ENCODE results near the gene ENAH.
"Not testable (repeated sequence)": the region's sequence is repeated elsewhere in the genome, so short reads cannot be mapped to it uniquely, and the experiment has no call there.

Gene ENAH

GRCh38 chr1:225514671-225515081 is 138.2 kb downstream of the ENAH start:
- Histone ChIP-seq H3K9ac (ENCODE audit: low read depth, low read length, poor library complexity, severe bottlenecking) (no peak overlapping the region), H3K9me3 (ENCODE audit: insufficient read depth, low read depth, low read length) (no peaks in the 10 kb centered on the region), H3K79me2 (ENCODE audit: insufficient read depth, low read length) (no peaks in the 10 kb centered on the region), H2AFZ (ENCODE audit: low read length) (no peak overlapping the region), H3K27me3 (ENCODE audit: insufficient read depth, low read length, poor library complexity, severe bottlenecking) (no peaks in the 10 kb centered on the region), H3F3A (ENCODE audit: low read depth) (no peaks in the 10 kb centered on the region), H3K4me3 (ENCODE audit: low read length, poor library complexity, severe bottlenecking) (no peak overlapping the region), H3K36me3 (ENCODE audit: insufficient read depth, low read length) (peaks cover 25% of the 10 kb centered on the region; the same call in 1 of the 2 replicates), H3K4me2 (ENCODE audit: low read depth, low read length, poor library complexity, severe bottlenecking) (no peak overlapping the region), H3K4me1 (ENCODE audit: insufficient read depth, low read length, poor library complexity, severe bottlenecking) (no peaks in the 10 kb centered on the region), H4K20me1 (ENCODE audit: insufficient read depth, low read length, poor library complexity, severe bottlenecking) (no peaks in the 10 kb centered on the region), H3K9me2 (replicated peaks; ENCODE audit: low read depth, low read length) (no peaks in the 10 kb centered on the region)
- no peak for TF ChIP-seq EZH2phosphoT487 (IDR thresholded peaks at IDR 0.05; ENCODE audit: borderline replicate concordance)
- TF ChIP-seq CTCF (conservative IDR thresholded peaks at IDR 0.05; ENCODE audit: low read length): no peak

GRCh38 chr1:225513576-225513975 is 139.3 kb downstream of the ENAH start:
- not testable (repeated sequence) for H3K27me3 ChIP-seq (ENCODE audit: insufficient read depth, low read length, poor library complexity, severe bottlenecking); H3K4me3 ChIP-seq (ENCODE audit: low read length, poor library complexity, severe bottlenecking); H3K9me2 ChIP-seq (replicated peaks; ENCODE audit: low read depth, low read length); H3K9ac ChIP-seq (ENCODE audit: low read depth, low read length, poor library complexity, severe bottlenecking); H3F3A ChIP-seq (ENCODE audit: low read depth); H3K4me2 ChIP-seq (ENCODE audit: low read depth, low read length, poor library complexity, severe bottlenecking); H3K9me3 ChIP-seq (ENCODE audit: insufficient read depth, low read depth, low read length); H3K79me2 ChIP-seq (ENCODE audit: insufficient read depth, low read length); H2AFZ ChIP-seq (ENCODE audit: low read length); H3K4me1 ChIP-seq (ENCODE audit: insufficient read depth, low read length, poor library complexity, severe bottlenecking); H4K20me1 ChIP-seq (ENCODE audit: insufficient read depth, low read length, poor library complexity, severe bottlenecking)
- peaks cover 22% of the 10 kb centered on the region; the same call in 1 of the 2 replicates for H3K36me3 ChIP-seq (ENCODE audit: insufficient read depth, low read length)

- no peak for TF ChIP-seq EZH2phosphoT487 (IDR thresholded peaks at IDR 0.05; ENCODE audit: borderline replicate concordance)
- TF ChIP-seq CTCF (conservative IDR thresholded peaks at IDR 0.05; ENCODE audit: low read length): no peak
- Histone ChIP-seq H2AFZ (ENCODE audit: low read length) (no peak overlapping the region), H3K4me3 (ENCODE audit: low read length, poor library complexity, severe bottlenecking) (no peak overlapping the region), H3K4me1 (ENCODE audit: insufficient read depth, low read length, poor library complexity, severe bottlenecking) (no peaks in the 10 kb centered on the region), H3K79me2 (ENCODE audit: insufficient read depth, low read length) (no peaks in the 10 kb centered on the region), H3K9ac (ENCODE audit: low read depth, low read length, poor library complexity, severe bottlenecking) (no peak overlapping the region), H3K9me3 (ENCODE audit: insufficient read depth, low read depth, low read length) (no peaks in the 10 kb centered on the region), H3K4me2 (ENCODE audit: low read depth, low read length, poor library complexity, severe bottlenecking) (no peak overlapping the region), H3K9me2 (replicated peaks; ENCODE audit: low read depth, low read length) (no peaks in the 10 kb centered on the region), H3K27me3 (ENCODE audit: insufficient read depth, low read length, poor library complexity, severe bottlenecking) (no peaks in the 10 kb centered on the region), H3K36me3 (ENCODE audit: insufficient read depth, low read length) (peaks cover 15% of the 10 kb centered on the region; the same call in 1 of the 2 replicates), H4K20me1 (ENCODE audit: insufficient read depth, low read length, poor library complexity, severe bottlenecking) (no peaks in the 10 kb centered on the region), H3F3A (ENCODE audit: low read depth) (no peaks in the 10 kb centered on the region)
Observed at GRCh38 chr1:225511828-225512381, 141.0 kb downstream of the ENAH start.

GRCh38 chr1:225510740-225511139 is 142.2 kb downstream of the ENAH start:
- H3K9me2 ChIP-seq (replicated peaks; ENCODE audit: low read depth, low read length); H3K9me3 ChIP-seq (ENCODE audit: insufficient read depth, low read depth, low read length); H2AFZ ChIP-seq (ENCODE audit: low read length); H3F3A ChIP-seq (ENCODE audit: low read depth); H3K27me3 ChIP-seq (ENCODE audit: insufficient read depth, low read length, poor library complexity, severe bottlenecking); H4K20me1 ChIP-seq (ENCODE audit: insufficient read depth, low read length, poor library complexity, severe bottlenecking); H3K4me1 ChIP-seq (ENCODE audit: insufficient read depth, low read length, poor library complexity, severe bottlenecking); H3K9ac ChIP-seq (ENCODE audit: low read depth, low read length, poor library complexity, severe bottlenecking); H3K79me2 ChIP-seq (ENCODE audit: insufficient read depth, low read length); H3K4me2 ChIP-seq (ENCODE audit: low read depth, low read length, poor library complexity, severe bottlenecking); H3K4me3 ChIP-seq (ENCODE audit: low read length, poor library complexity, severe bottlenecking): not testable (repeated sequence)
- H3K36me3 ChIP-seq (ENCODE audit: insufficient read depth, low read length): peaks cover 15% of the 10 kb centered on the region; the same call in 1 of the 2 replicates
